DND-41 (cell line): ENCODE results near the gene GRAMD1A.

Source experiments
- EZH2 ChIP-seq: IDR thresholded peaks from 3 replicates; pipeline ENCODE4 v1.6.1; 2012; ENCODE audit warnings: borderline replicate concordance, low read depth, mild to moderate bottlenecking, moderate library complexity, low read length, inconsistent platforms; ENCODE audit not compliant: severe bottlenecking
- TF ChIP-seq, protein P1 (sequence below): IDR thresholded peaks from 2 replicates; pipeline ENCODE4 v1.5.1; 2012; ENCODE audit warnings: borderline replicate concordance, low read length, moderate library complexity, mild to moderate bottlenecking; ENCODE audit not compliant: poor library complexity, severe bottlenecking; ENCODE audit errors: extremely low read depth

DNA sequence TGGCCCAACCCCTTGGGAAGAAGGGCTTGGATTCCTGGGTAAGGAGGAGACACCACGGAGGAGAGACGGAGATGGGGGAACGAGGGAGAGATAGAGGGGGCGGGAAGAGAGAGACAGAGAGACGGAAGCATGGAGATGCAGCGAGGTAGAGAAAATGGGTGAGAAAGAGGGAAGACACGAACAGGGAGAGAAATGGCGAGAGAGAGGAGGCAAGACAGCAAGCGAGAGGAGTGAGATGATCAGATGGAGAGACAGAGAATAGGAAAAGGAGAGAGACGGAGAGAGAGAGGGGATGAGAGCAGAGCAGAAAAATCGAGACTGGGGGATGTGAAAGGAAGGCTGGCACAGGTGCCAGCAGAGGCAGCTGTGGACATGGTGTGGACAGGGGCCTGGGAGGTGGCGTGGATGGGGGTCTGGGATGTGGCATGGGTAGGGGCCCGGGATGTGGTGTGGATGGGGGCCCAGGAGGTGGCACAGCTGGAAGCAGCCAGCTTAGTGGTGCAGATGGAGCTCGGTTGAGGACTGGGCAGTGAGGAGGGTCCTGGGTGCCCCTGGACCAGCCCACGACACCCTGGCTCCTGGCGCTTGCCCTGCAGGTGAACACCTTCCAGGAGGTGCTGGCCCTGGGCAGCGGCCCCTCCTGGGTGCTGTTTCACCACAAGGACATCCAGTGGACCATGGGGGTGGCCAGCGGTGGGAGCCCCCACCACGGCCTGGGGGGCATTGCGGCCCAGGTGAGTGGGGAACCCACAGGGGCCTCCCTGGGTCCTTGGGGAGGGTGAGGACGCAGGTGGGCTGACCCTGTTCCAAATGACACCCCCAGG, 75.3 kb downstream of the GRAMD1A start:
- TF ChIP-seq, protein P1, sequence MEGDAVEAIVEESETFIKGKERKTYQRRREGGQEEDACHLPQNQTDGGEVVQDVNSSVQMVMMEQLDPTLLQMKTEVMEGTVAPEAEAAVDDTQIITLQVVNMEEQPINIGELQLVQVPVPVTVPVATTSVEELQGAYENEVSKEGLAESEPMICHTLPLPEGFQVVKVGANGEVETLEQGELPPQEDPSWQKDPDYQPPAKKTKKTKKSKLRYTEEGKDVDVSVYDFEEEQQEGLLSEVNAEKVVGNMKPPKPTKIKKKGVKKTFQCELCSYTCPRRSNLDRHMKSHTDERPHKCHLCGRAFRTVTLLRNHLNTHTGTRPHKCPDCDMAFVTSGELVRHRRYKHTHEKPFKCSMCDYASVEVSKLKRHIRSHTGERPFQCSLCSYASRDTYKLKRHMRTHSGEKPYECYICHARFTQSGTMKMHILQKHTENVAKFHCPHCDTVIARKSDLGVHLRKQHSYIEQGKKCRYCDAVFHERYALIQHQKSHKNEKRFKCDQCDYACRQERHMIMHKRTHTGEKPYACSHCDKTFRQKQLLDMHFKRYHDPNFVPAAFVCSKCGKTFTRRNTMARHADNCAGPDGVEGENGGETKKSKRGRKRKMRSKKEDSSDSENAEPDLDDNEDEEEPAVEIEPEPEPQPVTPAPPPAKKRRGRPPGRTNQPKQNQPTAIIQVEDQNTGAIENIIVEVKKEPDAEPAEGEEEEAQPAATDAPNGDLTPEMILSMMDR = no peak
- no peak for TF ChIP-seq EZH2
